GM15510 (cell line): Measurements from ENCODE around the gene NLRC3.

Experiments
- POLR2A ChIP-seq: IDR thresholded peaks from 3 replicates; pipeline ENCODE4 v1.6.1; 2011; ENCODE audit warnings: borderline replicate concordance; ENCODE audit not compliant: insufficient read length; ENCODE audit errors: extremely low read depth

Gene NLRC3

GRCh38 chr16:3589991-3590701 is 12.9 kb upstream of the NLRC3 start:
- TF ChIP-seq POLR2A = no peak

GRCh38 chr16:3589441-3589921 is 12.3 kb upstream of the NLRC3 start:
- TF ChIP-seq POLR2A = no peak

GRCh38 chr16:3589001-3589400 is 11.8 kb upstream of the NLRC3 start:
- no peak for TF ChIP-seq POLR2A

GRCh38 chr16:3587547-3588110 is 10.4 kb upstream of the NLRC3 start:
- no peak for TF ChIP-seq POLR2A

GRCh38 chr16:3584412-3584811 is 7.2 kb upstream of the NLRC3 start:
- TF ChIP-seq POLR2A = no peak

GRCh38 chr16:3583303-3584038 is 6.3 kb upstream of the NLRC3 start:
- no peak for TF ChIP-seq POLR2A

- no peak for TF ChIP-seq POLR2A
Observed at GRCh38 chr16:3582276-3583165, 5.3 kb upstream of the NLRC3 start.

- no peak for TF ChIP-seq POLR2A
Observed at GRCh38 chr16:3581392-3581791, 4.2 kb upstream of the NLRC3 start.

GRCh38 chr16:3580686-3581085 is 3.5 kb upstream of the NLRC3 start:
- no peak for TF ChIP-seq POLR2A

DNA sequence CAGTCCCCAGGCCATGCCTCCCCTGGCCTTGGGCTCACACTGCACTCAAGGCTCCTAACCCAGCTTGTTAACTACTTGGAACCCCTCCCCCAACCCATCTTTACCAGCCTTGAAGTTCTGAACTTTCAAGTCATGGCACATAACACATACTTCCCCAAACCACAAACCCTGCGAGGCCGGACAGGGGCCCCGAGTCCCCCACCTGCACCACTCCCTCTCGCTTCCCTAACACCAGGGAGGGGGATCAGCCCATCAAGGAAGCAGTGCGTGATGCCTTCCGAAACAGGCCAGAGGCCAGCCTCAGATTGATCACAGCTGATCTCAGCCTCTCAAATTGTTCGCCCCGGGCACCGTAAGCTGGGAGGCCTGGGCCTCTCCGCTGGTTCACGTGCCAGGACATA is 3.0 kb upstream of the NLRC3 start:
- TF ChIP-seq POLR2A = no peak

DNA sequence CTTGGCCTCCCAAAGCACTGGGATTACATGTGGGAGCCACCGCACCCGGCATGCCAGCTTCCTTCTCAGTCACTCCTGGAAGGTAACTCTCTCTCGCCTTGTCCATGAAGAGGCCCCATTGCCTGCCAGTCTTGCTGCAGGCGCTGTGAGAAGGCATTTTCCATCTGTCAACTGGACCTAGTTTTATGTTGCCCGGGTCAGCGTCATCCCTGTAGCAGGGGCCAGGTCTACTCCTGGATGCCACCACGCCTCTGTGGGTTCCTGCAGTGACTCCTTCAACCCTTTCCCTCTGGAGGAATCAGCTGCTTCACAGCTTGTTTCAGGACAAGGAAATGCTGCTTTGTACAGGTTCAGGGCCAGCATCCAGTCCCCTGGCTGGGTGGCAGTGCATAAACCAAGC is 2.6 kb upstream of the NLRC3 start:
- no peak for TF ChIP-seq POLR2A

DNA sequence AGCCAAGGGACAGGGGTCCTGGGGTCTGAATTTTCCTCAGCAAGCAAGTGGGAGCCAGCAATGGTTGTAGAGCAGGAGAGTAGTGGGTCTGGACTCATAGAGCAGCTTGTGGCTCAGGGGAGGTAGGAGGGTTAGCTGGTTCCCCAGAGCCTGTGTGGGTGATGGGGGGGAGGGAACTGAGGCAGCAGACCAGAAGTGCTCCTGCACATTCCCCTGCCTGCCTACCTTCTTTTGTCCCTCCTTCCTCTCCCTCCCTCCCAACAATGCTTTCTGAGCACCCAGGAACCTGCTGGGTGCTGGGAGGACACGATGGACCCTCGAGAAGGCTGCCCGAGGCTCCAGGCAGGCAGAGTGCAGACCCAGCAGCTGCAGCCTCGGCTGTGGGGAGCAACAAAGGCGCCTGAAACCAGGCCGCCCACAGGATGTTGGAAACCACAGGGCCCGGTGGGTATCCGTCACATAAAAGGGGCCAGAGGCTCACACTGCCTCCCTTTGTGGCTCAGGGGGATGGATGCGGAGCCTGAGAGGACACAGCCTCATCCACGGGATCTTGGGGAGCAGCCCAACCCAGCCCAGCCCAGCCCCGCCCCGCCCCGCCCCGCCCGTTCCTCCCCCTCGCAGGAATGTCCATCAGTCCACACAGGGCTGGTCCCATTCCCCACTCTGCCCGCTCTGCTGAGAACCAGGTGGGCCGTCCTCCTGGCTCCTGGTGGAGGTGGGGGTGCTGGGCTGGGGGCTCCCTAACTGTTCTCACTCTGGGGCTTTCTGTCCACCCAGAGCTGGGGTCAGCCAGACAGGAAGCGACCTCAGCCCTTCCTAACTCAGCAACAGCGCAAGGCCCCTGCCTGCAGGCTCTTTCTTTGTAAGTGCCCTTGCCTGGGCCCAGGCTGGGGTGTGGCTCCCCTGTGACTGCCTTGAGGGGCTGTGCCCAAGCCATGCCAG is 1.7 kb upstream of the NLRC3 start:
- TF ChIP-seq POLR2A = peak; percentile 41

DNA sequence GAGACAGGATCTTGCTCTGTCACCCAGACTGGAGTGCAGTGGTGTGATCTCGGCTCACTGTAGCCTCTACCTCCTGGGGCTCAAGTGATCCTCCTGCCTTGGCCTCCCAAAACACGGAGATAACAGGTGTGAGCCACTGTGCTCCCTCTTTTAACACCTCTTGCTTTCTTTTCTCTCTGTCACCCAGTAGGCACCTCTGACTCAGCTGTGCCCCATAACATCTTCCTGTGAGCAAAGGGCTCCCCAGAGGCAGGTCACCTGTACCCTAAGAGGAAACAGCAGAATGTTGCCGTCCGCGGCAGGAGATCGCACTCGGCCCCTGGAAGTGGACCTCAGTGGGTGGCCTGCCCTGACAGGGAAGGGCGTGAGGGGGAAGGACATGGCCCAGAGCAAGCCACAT is 918 bp upstream of the NLRC3 start:
- TF ChIP-seq POLR2A = no peak

DNA sequence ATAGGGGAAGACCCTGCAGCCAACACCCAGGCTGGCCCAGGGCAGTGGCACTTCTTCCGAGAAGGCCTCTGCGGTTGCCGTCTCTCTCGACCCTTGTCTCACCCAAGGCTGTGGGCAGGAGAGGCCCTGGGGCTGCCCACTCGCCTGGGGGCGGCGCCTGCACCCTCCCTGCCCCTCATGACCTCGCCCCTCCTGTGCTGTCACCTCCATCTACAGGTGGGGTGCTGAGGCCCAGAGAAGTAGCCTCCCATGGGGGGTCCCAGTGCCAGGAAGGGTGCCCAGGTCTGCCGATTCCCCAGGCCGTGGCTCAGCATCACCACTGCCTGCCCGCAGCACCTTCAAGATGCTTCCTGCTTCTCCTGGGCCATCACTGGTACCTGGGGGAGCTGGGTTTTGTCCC is 992 bp downstream of the NLRC3 start:
- no peak for TF ChIP-seq POLR2A
